Left ventricle myocardium superior (tissue), 1 donor: ENCODE measurements around the gene SLC25A13. TPM values are rescaled to one million over a fixed set of nuclear protein-coding genes. Genes with fewer than 3 reads are reported as not detected.
"Not testable (repeated sequence)": the region's sequence is repeated elsewhere in the genome, so short reads cannot be mapped to it uniquely, and the experiment has no call there.

Source experiments
- ATAC-seq: fragments of 200-7000 bp; cut with Tn5 transposase; one replicate; pipeline ENCODE4 v1.9.1; 2020; ENCODE audit warnings: mild to moderate bottlenecking, moderate library complexity
- DNase-seq: peaks from one replicate; pipeline ENCODE4 v3.0.0-alpha.2; 2020
- intact Hi-C: fragments of 100-400 bp; cut with micrococcal nuclease; formaldehyde crosslinking; loops from one replicate; pipeline ENCODE4 v1.11.0; 2022
- total RNA-seq: library from RNA; stranded (reverse); fragmentation: NEBNext Ultra II Directional; extraction: Animal tissue kit (Norgen Biotek cat#: 25700); gene quantifications from one replicate; pipeline ENCODE4 v1.2.1, GENCODE V29; 2021
- donor health status: DM: no; HTN: yes; CAD: no; lungs with severe emphysema.

SLC25A13 gene
- total RNA-seq, 1 donor from 2014 or later, result 13.7 TPM

- intact Hi-C loops, result no loop called here
- ATAC-seq (no peak), DNase-seq (no peak)
These were observed 5.5 kb upstream of the SLC25A13 start for GRCh38 chr7:96327429-96327828.

GRCh38 chr7:96326752-96327151 lies 4.9 kb upstream of the SLC25A13 start:
- ATAC-seq, intact Hi-C loops, DNase-seq: not testable (repeated sequence)

- intact Hi-C loops, result no loop called here
- no peak for ATAC-seq
These were observed 1.1 kb upstream of the SLC25A13 start for GRCh38 chr7:96322847-96323461.

GRCh38 chr7:96322373-96322695 lies 436 bp upstream of the SLC25A13 start:
- intact Hi-C loops, result no loop called here

More at GRCh38 chr7:96322847-96323461, 1.1 kb upstream of the SLC25A13 start:
- DNase-seq, result no peak

GRCh38 chr7:96321031-96321657 lies 754 bp downstream of the SLC25A13 start:
- intact Hi-C loops, result no loop called here
- DNase-seq, result peak; percentile 90
- peak; percentile 88 for ATAC-seq

More at GRCh38 chr7:96322373-96322695, 436 bp upstream of the SLC25A13 start:
- DNase-seq (no peak), ATAC-seq (no peak)

- intact Hi-C loops, result no loop called here
- ATAC-seq (no peak), DNase-seq (no peak)
These were observed 1.5 kb downstream of the SLC25A13 start for GRCh38 chr7:96320442-96320841.

GRCh38 chr7:96319439-96319838 lies 2.5 kb downstream of the SLC25A13 start:
- ATAC-seq (no peak), DNase-seq (no peak)
- intact Hi-C loops, result no loop called here

- ATAC-seq (no peak), DNase-seq (no peak)
- intact Hi-C loops, result no loop called here
These were observed 4.9 kb downstream of the SLC25A13 start for GRCh38 chr7:96316949-96317348.

GRCh38 chr7:96315125-96315512 lies 6.8 kb downstream of the SLC25A13 start:
- intact Hi-C loops, result no loop called here
- peak; percentile 44 for ATAC-seq
- no peak for DNase-seq

GRCh38 chr7:96314402-96315124 lies 7.3 kb downstream of the SLC25A13 start:
- DNase-seq (no peak), ATAC-seq (no peak)
- intact Hi-C loops, result no loop called here

- ATAC-seq, result no peak
- intact Hi-C loops, result no loop called here
- DNase-seq, result no peak
These were observed 8.0 kb downstream of the SLC25A13 start for GRCh38 chr7:96313940-96314339.

GRCh38 chr7:96312502-96312901 lies 9.4 kb downstream of the SLC25A13 start:
- DNase-seq (no peak), ATAC-seq (peak; percentile 68)
- intact Hi-C loops, result no loop called here

GRCh38 chr7:96311967-96312366 lies 9.9 kb downstream of the SLC25A13 start:
- peak; percentile 61 for DNase-seq
- intact Hi-C loops, result no loop called here

GRCh38 chr7:96310110-96310509 lies 11.8 kb downstream of the SLC25A13 start:
- ATAC-seq, result peak; percentile 61
- intact Hi-C loops, result no loop called here
- no peak for DNase-seq

More at GRCh38 chr7:96311967-96312366, 9.9 kb downstream of the SLC25A13 start:
- peak; percentile 90 for ATAC-seq

- intact Hi-C loops, result no loop called here
- no peak for DNase-seq
- ATAC-seq, result no peak
These were observed 13.0 kb downstream of the SLC25A13 start for GRCh38 chr7:96308950-96309263.

GRCh38 chr7:96308253-96308949 lies 13.5 kb downstream of the SLC25A13 start:
- DNase-seq, result no peak
- intact Hi-C loops, result no loop called here
- ATAC-seq, result no peak

GRCh38 chr7:96306385-96307125 lies 15.3 kb downstream of the SLC25A13 start:
- intact Hi-C loops, result no loop called here
- no peak for ATAC-seq
- no peak for DNase-seq

GRCh38 chr7:96305915-96306314 lies 16.0 kb downstream of the SLC25A13 start:
- DNase-seq (no peak), ATAC-seq (no peak)
- intact Hi-C loops, result no loop called here

- no peak for ATAC-seq
- intact Hi-C loops, result no loop called here
These were observed 17.3 kb downstream of the SLC25A13 start for GRCh38 chr7:96304573-96304972.

More at GRCh38 chr7:96304573-96304972, 17.3 kb downstream of the SLC25A13 start:
- DNase-seq, result no peak
